HG02973 (cell line): ENCODE measurements around the gene BCLAF1.

Experiments
- ATAC-seq: cut with Tn5 transposase; IDR thresholded peaks from one replicate; pipeline ENCODE4 v1.9.1; 2021; ENCODE audit warnings: moderate library complexity; ENCODE audit not compliant: unreplicated experiment

Gene BCLAF1

DNA sequence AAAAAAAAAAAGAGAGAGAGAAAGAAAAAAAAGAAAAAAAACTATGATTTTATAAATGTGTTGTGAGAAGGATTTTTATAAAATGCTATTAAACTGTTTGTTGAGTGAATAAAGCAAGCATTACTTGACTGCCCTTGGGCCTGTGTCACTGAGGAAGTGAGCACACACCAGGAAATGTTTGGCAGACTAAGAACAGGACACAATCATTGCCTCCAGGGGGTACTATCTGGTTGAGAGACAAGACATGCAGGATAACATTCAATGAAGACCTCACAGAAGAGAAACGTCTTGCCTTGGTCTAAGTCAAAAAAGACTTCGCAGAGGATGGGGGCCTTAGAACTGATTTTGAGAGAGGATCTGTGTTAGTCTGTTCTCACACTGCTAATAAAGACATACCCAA lies 80.2 kb downstream of the BCLAF1 start:
- ATAC-seq: no peak

DNA sequence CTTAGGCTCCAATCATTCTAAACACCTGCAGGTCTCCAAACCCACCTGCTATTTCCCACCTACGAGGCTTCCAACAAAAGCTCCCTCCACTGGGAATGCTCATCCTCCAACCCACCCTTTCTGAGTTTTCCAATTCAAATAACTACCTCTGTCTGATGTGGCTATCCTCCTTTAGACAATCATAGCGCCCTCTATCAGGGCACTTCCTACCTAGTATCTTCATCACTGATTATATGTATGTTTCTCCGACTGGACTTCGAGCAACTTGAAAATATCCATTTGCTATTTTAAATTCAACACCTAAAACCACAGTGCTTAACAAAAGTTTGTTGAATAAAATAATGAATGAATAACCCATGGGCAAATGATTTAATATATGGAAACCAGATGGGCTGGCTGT lies 80.9 kb downstream of the BCLAF1 start:
- no peak for ATAC-seq
